Measurements from ENCODE around the gene MVB12B. TPM values are rescaled to one million over a fixed set of nuclear protein-coding genes. Genes with fewer than 3 reads are reported as not detected.

The MVB12B gene
- total and polyA plus RNA-seq, 2 of the 13 experiments (the other 11 are each of a cell fraction or from before 2014, with no cell fraction given) = 12.1 to 30.1 TPM

DNA sequence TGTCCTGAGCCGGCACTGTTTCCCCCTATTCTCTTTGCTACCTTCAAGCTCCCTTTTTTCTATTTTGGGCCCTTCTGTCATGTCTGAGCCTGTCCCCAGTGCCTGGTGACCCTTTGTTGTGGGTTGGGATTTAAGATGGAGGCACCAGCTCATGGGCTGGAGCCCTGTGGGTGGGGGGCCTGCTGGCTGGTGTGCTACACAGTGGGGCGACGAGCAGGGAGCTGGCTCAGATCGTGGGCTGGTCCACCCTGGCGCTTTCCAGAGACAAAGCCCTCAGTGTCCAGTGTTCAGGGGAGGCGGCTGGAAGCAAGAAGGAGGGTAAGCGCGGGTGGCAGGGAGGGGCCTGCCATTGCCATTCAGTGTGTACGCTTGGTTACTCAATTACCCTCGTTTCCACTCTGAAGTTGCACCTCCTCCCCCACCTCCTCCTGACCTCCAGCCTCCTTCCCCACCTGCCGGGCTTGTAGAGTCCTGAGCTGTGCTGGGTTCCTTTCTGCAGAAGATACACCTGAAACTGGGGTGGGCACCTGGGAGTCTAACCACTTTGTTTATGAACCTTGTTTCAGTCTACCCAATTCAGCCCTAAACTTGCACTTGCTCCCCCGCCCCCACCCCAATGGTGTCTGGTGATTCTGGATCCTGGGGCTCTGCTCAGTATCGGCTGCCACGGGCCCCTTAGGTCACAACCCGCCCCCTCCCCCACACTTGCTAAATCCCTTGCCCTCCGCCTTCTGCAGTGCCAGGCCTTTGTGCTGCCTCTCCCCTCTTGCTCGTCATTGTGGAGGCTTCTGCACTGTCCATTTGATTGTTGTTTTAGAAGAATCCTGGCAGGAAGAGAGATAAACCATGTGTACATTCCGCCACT is 49.9 kb downstream of the MVB12B start (continued):
- TF ChIP-seq, protein P1, sequence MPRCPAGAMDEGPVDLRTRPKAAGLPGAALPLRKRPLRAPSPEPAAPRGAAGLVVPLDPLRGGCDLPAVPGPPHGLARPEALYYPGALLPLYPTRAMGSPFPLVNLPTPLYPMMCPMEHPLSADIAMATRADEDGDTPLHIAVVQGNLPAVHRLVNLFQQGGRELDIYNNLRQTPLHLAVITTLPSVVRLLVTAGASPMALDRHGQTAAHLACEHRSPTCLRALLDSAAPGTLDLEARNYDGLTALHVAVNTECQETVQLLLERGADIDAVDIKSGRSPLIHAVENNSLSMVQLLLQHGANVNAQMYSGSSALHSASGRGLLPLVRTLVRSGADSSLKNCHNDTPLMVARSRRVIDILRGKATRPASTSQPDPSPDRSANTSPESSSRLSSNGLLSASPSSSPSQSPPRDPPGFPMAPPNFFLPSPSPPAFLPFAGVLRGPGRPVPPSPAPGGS (CRISPR knock-in tag; IDR thresholded peaks at IDR 0.05) = no peak
- TF ChIP-seq, protein P2, sequence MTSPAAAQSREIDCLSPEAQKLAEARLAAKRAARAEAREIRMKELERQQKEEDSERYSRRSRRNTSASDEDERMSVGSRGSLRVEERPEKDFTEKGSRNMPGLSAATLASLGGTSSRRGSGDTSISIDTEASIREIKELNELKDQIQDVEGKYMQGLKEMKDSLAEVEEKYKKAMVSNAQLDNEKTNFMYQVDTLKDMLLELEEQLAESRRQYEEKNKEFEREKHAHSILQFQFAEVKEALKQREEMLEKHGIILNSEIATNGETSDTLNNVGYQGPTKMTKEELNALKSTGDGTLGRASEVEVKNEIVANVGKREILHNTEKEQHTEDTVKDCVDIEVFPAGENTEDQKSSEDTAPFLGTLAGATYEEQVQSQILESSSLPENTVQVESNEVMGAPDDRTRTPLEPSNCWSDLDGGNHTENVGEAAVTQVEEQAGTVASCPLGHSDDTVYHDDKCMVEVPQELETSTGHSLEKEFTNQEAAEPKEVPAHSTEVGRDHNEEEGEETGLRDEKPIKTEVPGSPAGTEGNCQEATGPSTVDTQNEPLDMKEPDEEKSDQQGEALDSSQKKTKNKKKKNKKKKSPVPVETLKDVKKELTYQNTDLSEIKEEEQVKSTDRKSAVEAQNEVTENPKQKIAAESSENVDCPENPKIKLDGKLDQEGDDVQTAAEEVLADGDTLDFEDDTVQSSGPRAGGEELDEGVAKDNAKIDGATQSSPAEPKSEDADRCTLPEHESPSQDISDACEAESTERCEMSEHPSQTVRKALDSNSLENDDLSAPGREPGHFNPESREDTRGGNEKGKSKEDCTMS (CRISPR knock-in tag; conservative IDR thresholded peaks at IDR 0.05) = no peak
- TF ChIP-seq, protein P3, sequence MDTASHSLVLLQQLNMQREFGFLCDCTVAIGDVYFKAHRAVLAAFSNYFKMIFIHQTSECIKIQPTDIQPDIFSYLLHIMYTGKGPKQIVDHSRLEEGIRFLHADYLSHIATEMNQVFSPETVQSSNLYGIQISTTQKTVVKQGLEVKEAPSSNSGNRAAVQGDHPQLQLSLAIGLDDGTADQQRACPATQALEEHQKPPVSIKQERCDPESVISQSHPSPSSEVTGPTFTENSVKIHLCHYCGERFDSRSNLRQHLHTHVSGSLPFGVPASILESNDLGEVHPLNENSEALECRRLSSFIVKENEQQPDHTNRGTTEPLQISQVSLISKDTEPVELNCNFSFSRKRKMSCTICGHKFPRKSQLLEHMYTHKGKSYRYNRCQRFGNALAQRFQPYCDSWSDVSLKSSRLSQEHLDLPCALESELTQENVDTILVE (CRISPR knock-in tag; IDR thresholded peaks at IDR 0.05) = no peak
- TF ChIP-seq CEBPB (IDR thresholded peaks at IDR 0.05; ENCODE audit: borderline replicate concordance, low read depth, low read length) = peak; percentile 74; the same call in 1 of the 2 replicates
- TF ChIP-seq, protein P4, sequence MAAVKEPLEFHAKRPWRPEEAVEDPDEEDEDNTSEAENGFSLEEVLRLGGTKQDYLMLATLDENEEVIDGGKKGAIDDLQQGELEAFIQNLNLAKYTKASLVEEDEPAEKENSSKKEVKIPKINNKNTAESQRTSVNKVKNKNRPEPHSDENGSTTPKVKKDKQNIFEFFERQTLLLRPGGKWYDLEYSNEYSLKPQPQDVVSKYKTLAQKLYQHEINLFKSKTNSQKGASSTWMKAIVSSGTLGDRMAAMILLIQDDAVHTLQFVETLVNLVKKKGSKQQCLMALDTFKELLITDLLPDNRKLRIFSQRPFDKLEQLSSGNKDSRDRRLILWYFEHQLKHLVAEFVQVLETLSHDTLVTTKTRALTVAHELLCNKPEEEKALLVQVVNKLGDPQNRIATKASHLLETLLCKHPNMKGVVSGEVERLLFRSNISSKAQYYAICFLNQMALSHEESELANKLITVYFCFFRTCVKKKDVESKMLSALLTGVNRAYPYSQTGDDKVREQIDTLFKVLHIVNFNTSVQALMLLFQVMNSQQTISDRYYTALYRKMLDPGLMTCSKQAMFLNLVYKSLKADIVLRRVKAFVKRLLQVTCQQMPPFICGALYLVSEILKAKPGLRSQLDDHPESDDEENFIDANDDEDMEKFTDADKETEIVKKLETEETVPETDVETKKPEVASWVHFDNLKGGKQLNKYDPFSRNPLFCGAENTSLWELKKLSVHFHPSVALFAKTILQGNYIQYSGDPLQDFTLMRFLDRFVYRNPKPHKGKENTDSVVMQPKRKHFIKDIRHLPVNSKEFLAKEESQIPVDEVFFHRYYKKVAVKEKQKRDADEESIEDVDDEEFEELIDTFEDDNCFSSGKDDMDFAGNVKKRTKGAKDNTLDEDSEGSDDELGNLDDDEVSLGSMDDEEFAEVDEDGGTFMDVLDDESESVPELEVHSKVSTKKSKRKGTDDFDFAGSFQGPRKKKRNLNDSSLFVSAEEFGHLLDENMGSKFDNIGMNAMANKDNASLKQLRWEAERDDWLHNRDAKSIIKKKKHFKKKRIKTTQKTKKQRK (IDR thresholded peaks at IDR 0.05; ENCODE audit: low read length) = no peak
- no peak for TF ChIP-seq ZNF431 (CRISPR knock-in tag; IDR thresholded peaks at IDR 0.05; ENCODE audit: borderline replicate concordance, low read depth)
- peak; percentile 60; the same call in 1 of the 2 replicates for TF ChIP-seq PPARG (CRISPR knock-in tag; conservative IDR thresholded peaks at IDR 0.05)
- peak in 1 of 2 experiments; percentile 62; a peak in 1 of 4 replicates for TF ChIP-seq KLF16 (CRISPR knock-in tag; IDR thresholded peaks at IDR 0.05)
- TF ChIP-seq, protein P5, sequence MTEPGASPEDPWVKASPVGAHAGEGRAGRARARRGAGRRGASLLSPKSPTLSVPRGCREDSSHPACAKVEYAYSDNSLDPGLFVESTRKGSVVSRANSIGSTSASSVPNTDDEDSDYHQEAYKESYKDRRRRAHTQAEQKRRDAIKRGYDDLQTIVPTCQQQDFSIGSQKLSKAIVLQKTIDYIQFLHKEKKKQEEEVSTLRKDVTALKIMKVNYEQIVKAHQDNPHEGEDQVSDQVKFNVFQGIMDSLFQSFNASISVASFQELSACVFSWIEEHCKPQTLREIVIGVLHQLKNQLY (CRISPR knock-in tag; IDR thresholded peaks at IDR 0.05) = 0 out of 2 replicates have a peak, but pooled peaks have one; percentile 29
- no peak for TF ChIP-seq FOXM1 (CRISPR knock-in tag; IDR thresholded peaks at IDR 0.05)
- no peak for TF ChIP-seq ZSCAN12 (CRISPR knock-in tag; IDR thresholded peaks at IDR 0.05)
- TF ChIP-seq, protein P6, sequence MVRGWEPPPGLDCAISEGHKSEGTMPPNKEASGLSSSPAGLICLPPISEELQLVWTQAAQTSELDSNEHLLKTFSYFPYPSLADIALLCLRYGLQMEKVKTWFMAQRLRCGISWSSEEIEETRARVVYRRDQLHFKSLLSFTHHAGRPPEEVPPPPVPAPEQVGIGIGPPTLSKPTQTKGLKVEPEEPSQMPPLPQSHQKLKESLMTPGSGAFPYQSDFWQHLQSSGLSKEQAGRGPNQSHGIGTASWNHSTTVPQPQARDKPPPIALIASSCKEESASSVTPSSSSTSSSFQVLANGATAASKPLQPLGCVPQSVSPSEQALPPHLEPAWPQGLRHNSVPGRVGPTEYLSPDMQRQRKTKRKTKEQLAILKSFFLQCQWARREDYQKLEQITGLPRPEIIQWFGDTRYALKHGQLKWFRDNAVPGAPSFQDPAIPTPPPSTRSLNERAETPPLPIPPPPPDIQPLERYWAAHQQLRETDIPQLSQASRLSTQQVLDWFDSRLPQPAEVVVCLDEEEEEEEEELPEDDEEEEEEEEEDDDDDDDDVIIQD (CRISPR knock-in tag; IDR thresholded peaks at IDR 0.05; ENCODE audit: low read depth) = no peak
- no peak for TF ChIP-seq ZNF460 (CRISPR knock-in tag; IDR thresholded peaks at IDR 0.05; ENCODE audit: borderline replicate concordance)
- TF ChIP-seq ZNF7 (CRISPR knock-in tag; IDR thresholded peaks at IDR 0.05) = no peak
- TF ChIP-seq, protein P7, sequence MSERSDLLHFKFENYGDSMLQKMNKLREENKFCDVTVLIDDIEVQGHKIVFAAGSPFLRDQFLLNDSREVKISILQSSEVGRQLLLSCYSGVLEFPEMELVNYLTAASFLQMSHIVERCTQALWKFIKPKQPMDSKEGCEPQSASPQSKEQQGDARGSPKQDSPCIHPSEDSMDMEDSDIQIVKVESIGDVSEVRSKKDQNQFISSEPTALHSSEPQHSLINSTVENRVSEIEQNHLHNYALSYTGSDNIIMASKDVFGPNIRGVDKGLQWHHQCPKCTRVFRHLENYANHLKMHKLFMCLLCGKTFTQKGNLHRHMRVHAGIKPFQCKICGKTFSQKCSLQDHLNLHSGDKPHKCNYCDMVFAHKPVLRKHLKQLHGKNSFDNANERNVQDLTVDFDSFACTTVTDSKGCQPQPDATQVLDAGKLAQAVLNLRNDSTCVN (CRISPR knock-in tag; IDR thresholded peaks at IDR 0.05; ENCODE audit: borderline replicate concordance) = no peak; the same call in 1 of the 2 replicates
- no peak; the same call in 1 of the 2 replicates for TF ChIP-seq ZNF780A (CRISPR knock-in tag; IDR thresholded peaks at IDR 0.05)
